H9 (cell line): ENCODE results near the gene ZNF638. TPM values are rescaled to one million over a fixed set of nuclear protein-coding genes. Genes with fewer than 3 reads are reported as not detected.

ENCODE experiments used
- DNase-seq: peaks from one replicate; pipeline ENCODE4 v3.0.0-alpha.2; 2017
- H2AFZ ChIP-seq: one replicate; pipeline ENCODE4 v1.6.1; 2013; ENCODE audit warnings: mild to moderate bottlenecking, low read length, control low read depth, moderate library complexity
- H2AK5ac ChIP-seq: 2 replicates; pipeline ENCODE4 v1.6.1; 2013; ENCODE audit warnings: low read length, control low read depth, mixed read lengths; ENCODE audit not compliant: insufficient read length
- H2BK120ac ChIP-seq: one replicate; pipeline ENCODE4 v1.6.1; 2013; ENCODE audit warnings: low read depth, mild to moderate bottlenecking, low read length, control low read depth, inconsistent platforms; ENCODE audit not compliant: poor library complexity, severe bottlenecking
- H2BK12ac ChIP-seq: 2 replicates; pipeline ENCODE4 v1.6.1; 2013; ENCODE audit warnings: low read length, control low read depth, mixed read lengths, low read depth; ENCODE audit not compliant: insufficient read length
- H2BK15ac ChIP-seq: 2 replicates; pipeline ENCODE4 v1.6.1; 2013; ENCODE audit warnings: low read depth, low read length, control low read depth
- H2BK20ac ChIP-seq: one replicate; pipeline ENCODE4 v1.6.1; 2013; ENCODE audit warnings: low read depth, mild to moderate bottlenecking, low read length, control low read depth, inconsistent platforms; ENCODE audit not compliant: poor library complexity, severe bottlenecking
- H2BK5ac ChIP-seq: 2 replicates; pipeline ENCODE4 v1.6.1; 2013; ENCODE audit warnings: low read length, control low read depth, mixed read lengths; ENCODE audit not compliant: insufficient read length
- H3K14ac ChIP-seq: 2 replicates; pipeline ENCODE4 v1.6.1; 2013; ENCODE audit warnings: low read length, control low read depth; ENCODE audit not compliant: insufficient read depth
- H3K18ac ChIP-seq: 2 replicates; pipeline ENCODE4 v1.6.1; 2013; ENCODE audit warnings: low read depth, mild to moderate bottlenecking, mixed read lengths, low read length, control low read depth; ENCODE audit not compliant: insufficient read length
- H3K23ac ChIP-seq: 2 replicates; pipeline ENCODE4 v1.6.1; 2013; ENCODE audit warnings: low read length, control low read depth, mixed read lengths, low read depth; ENCODE audit not compliant: insufficient read length
- H3K23me2 ChIP-seq: 2 replicates; pipeline ENCODE4 v1.6.1; 2013; ENCODE audit warnings: low read depth, mild to moderate bottlenecking, mixed read lengths, low read length, control low read depth; ENCODE audit not compliant: insufficient read length, poor library complexity, severe bottlenecking
- H3K27ac ChIP-seq: 2 replicates; pipeline ENCODE4 v1.5.1; 2013; ENCODE audit warnings: low read length, control low read depth, mixed read lengths, low read depth; ENCODE audit not compliant: insufficient read length
- H3K27me3 ChIP-seq: 2 replicates; pipeline ENCODE4 v1.6.1; 2013; ENCODE audit warnings: low read length, control low read depth, inconsistent platforms; ENCODE audit not compliant: insufficient read depth
- H3K4ac ChIP-seq: 2 replicates; pipeline ENCODE4 v1.6.1; 2013; ENCODE audit warnings: low read depth, mild to moderate bottlenecking, control low read depth, inconsistent platforms, low read length, moderate library complexity
- H3K4me1 ChIP-seq: 2 replicates; pipeline ENCODE4 v1.6.1; 2013; ENCODE audit warnings: low read length, control low read depth, inconsistent platforms; ENCODE audit not compliant: insufficient read depth
- H3K4me2 ChIP-seq: 2 replicates; pipeline ENCODE4 v1.6.1; 2013; ENCODE audit warnings: low read length, control low read depth, mixed read lengths; ENCODE audit not compliant: insufficient read length, insufficient read depth
- H3K56ac ChIP-seq: 2 replicates; pipeline ENCODE4 v1.6.1; 2013; ENCODE audit warnings: low read depth, mild to moderate bottlenecking, mixed read lengths, low read length, control low read depth; ENCODE audit not compliant: insufficient read length
- H3K79me1 ChIP-seq: 2 replicates; pipeline ENCODE4 v1.6.1; 2013; ENCODE audit warnings: low read depth, mild to moderate bottlenecking, moderate library complexity, low read length, control low read depth, inconsistent platforms; ENCODE audit not compliant: insufficient read depth, poor library complexity, severe bottlenecking
- H3K79me2 ChIP-seq: 2 replicates; pipeline ENCODE4 v1.6.1; 2013; ENCODE audit warnings: low read length, control low read depth, inconsistent platforms; ENCODE audit not compliant: insufficient read depth
- H3K9ac ChIP-seq: 2 replicates; pipeline ENCODE4 v1.6.1; 2013; ENCODE audit warnings: low read length, control low read depth, mixed read lengths; ENCODE audit not compliant: insufficient read length; ENCODE audit errors: extremely low read depth
- H3K9me3 ChIP-seq: one replicate; pipeline ENCODE4 v1.6.1; 2013; ENCODE audit warnings: low read depth, low read length, inconsistent platforms; ENCODE audit not compliant: control insufficient read depth
- H3T11ph ChIP-seq: one replicate; pipeline ENCODE4 v1.6.1; 2013; ENCODE audit warnings: mild to moderate bottlenecking, low read length, control low read depth, inconsistent platforms
- H4K20me1 ChIP-seq: one replicate; pipeline ENCODE4 v1.6.1; 2013; ENCODE audit not compliant: control insufficient read depth, insufficient read length, insufficient read depth
- H4K5ac ChIP-seq: 2 replicates; pipeline ENCODE4 v1.6.1; 2013; ENCODE audit warnings: low read depth, mild to moderate bottlenecking, mixed read lengths, low read length, control low read depth; ENCODE audit not compliant: insufficient read length
- H4K8ac ChIP-seq: replicated peaks from 2 replicates; pipeline ENCODE4 v1.6.1; 2013; ENCODE audit warnings: low read length, control low read depth, mixed read lengths, low read depth; ENCODE audit not compliant: insufficient read length
- H4K91ac ChIP-seq: 2 replicates; pipeline ENCODE4 v1.6.1; 2013; ENCODE audit warnings: low read depth, mild to moderate bottlenecking, moderate library complexity, mixed read lengths, low read length, control low read depth; ENCODE audit not compliant: insufficient read length
- H3K27ac Mint-ChIP-seq, 3 experiments: 2 replicates in 2 of 3; 3 replicates in 1 of 3; pipeline ENCODE4 v1.8.0; 2020 to 2021; ENCODE audit warnings: mixed read lengths in 3 of 3, mild to moderate bottlenecking in 1 of 3, moderate library complexity in 1 of 3
- H3K27me3 Mint-ChIP-seq: 2 replicates; pipeline ENCODE4 v1.8.0; 2021; ENCODE audit warnings: low read depth, mild to moderate bottlenecking, moderate library complexity, mixed read lengths
- H3K36me3 Mint-ChIP-seq, 3 experiments: 2 replicates in 2 of 3; 3 replicates in 1 of 3; pipeline ENCODE4 v1.8.0; 2020 to 2021; ENCODE audit warnings: low read depth in 3 of 3, mixed read lengths in 3 of 3; ENCODE audit not compliant: insufficient read depth in 1 of 3
- H3K4me1 Mint-ChIP-seq, 2 experiments: 2 replicates each; pipeline ENCODE4 v1.8.0; 2020; ENCODE audit warnings: mixed read lengths in 2 of 2
- H3K4me3 Mint-ChIP-seq, 2 experiments: 2 replicates in 1 of 2; 3 replicates in 1 of 2; pipeline ENCODE4 v1.8.0; 2020 to 2021; ENCODE audit warnings: mild to moderate bottlenecking in 2 of 2, mixed read lengths in 2 of 2, moderate library complexity in 1 of 2
- H3K9me3 Mint-ChIP-seq, 2 experiments: 2 replicates in 1 of 2; 3 replicates in 1 of 2; pipeline ENCODE4 v1.8.0; 2020; ENCODE audit warnings: mild to moderate bottlenecking in 2 of 2, mixed read lengths in 2 of 2, moderate library complexity in 1 of 2
- total RNA-seq: library from RNA; stranded (reverse); gene quantifications from 2 replicates; pipeline ENCODE4 v1.2.1, GENCODE V29; 2021
- TF ChIP-seq, protein P1 (sequence below): fragments of 200-600 bp; sonication (generic); conservative IDR thresholded peaks from 3 replicates; pipeline ENCODE4 v1.8.0; 2021; ENCODE audit warnings: antibody characterized with exemption, mild to moderate bottlenecking

Gene ZNF638
- total RNA-seq, 1 experiment from 2014 or later, result 146 TPM

DNA sequence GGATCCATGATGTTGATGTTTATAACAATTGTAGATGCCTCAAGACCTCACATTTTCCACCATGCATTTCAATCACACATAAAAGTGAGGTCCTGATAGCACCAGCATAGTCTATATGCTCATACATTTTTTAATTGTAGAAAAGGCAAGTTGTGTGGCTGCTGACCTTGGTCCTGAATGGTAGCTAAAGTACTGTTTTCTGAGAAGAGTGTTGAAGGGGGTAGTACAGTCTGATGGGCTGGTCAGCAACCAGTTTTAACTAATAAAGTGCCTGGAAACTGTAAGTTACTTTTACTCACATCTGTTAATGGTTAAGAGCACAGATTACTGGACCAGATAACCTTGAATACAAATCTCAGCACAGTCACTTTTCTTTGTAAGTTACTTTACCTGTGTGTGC is 15.9 kb downstream of the ZNF638 start:
- no peak overlapping the region for H4K5ac ChIP-seq
- H3T11ph ChIP-seq, result no peak overlapping the region
- TF ChIP-seq, protein P1, sequence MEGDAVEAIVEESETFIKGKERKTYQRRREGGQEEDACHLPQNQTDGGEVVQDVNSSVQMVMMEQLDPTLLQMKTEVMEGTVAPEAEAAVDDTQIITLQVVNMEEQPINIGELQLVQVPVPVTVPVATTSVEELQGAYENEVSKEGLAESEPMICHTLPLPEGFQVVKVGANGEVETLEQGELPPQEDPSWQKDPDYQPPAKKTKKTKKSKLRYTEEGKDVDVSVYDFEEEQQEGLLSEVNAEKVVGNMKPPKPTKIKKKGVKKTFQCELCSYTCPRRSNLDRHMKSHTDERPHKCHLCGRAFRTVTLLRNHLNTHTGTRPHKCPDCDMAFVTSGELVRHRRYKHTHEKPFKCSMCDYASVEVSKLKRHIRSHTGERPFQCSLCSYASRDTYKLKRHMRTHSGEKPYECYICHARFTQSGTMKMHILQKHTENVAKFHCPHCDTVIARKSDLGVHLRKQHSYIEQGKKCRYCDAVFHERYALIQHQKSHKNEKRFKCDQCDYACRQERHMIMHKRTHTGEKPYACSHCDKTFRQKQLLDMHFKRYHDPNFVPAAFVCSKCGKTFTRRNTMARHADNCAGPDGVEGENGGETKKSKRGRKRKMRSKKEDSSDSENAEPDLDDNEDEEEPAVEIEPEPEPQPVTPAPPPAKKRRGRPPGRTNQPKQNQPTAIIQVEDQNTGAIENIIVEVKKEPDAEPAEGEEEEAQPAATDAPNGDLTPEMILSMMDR, result no peak
- no peaks in the 10 kb centered on the region for H3K23me2 ChIP-seq
- H3K9me3 Mint-ChIP-seq, result no peaks in the 10 kb centered on the region
- H3K79me2 ChIP-seq, result peaks cover 29% of the 10 kb centered on the region; the same call in 1 of the 2 replicates
- no peak overlapping the region for H3K9ac ChIP-seq
- no peak overlapping the region for H3K4ac ChIP-seq
- no peak overlapping the region for H3K27ac ChIP-seq
- no peak overlapping the region for H3K56ac ChIP-seq
- peaks cover 14 to 29% (median 27%) of the 10 kb centered on the region in 3 experiments; a peak in 6 of 7 replicates for H3K36me3 Mint-ChIP-seq
- no peaks in the 10 kb centered on the region for H4K20me1 ChIP-seq
- no peak overlapping the region for H2AK5ac ChIP-seq
- no peak overlapping the region for H3K14ac ChIP-seq
- H3K79me1 ChIP-seq, result peaks cover 21% of the 10 kb centered on the region
- no peak overlapping the region for H2AFZ ChIP-seq
- no peaks in the 10 kb centered on the region; a peak in 1 of 4 replicates for H3K4me1 Mint-ChIP-seq
- no peak overlapping the region for H3K27ac Mint-ChIP-seq
- no peaks in the 10 kb centered on the region for H3K9me3 ChIP-seq
- no peak for DNase-seq
- no peak overlapping the region for H2BK120ac ChIP-seq
- H4K91ac ChIP-seq, result no peak overlapping the region
- H2BK20ac ChIP-seq, result no peak overlapping the region
- no peak overlapping the region for H2BK5ac ChIP-seq
- no peak overlapping the region for H3K4me3 Mint-ChIP-seq
- no peak overlapping the region for H2BK15ac ChIP-seq
- no peak overlapping the region for H2BK12ac ChIP-seq
- H3K18ac ChIP-seq, result no peak overlapping the region
- H3K27me3 ChIP-seq, result no peaks in the 10 kb centered on the region
- H4K8ac ChIP-seq, result no peak overlapping the region
- no peak overlapping the region for H3K23ac ChIP-seq
- no peaks in the 10 kb centered on the region for H3K4me1 ChIP-seq
- no peak overlapping the region for H3K4me2 ChIP-seq
- no peaks in the 10 kb centered on the region for H3K27me3 Mint-ChIP-seq
